Mammary epithelial cell (primary cell): Measurements from ENCODE around the gene GRID1.

Experiments
- CTCF ChIP-seq, 2 donors: IDR thresholded peaks in 1 of 2; conservative IDR thresholded peaks in 1 of 2; 2 replicates each; pipeline ENCODE4 v1.5.1; 2011 to 2012; ENCODE audit warnings: inconsistent platforms in 2 of 2, low read length in 2 of 2, mild to moderate bottlenecking in 2 of 2, control low read depth in 1 of 2, low read depth in 1 of 2; ENCODE audit not compliant: insufficient read depth in 1 of 2; ENCODE audit errors: extremely low read depth in 1 of 2
- EZH2 ChIP-seq: IDR thresholded peaks from 2 replicates; pipeline ENCODE4 v1.6.1; 2012; ENCODE audit warnings: low read length, inconsistent platforms, borderline replicate concordance

- TF ChIP-seq CTCF (conservative IDR thresholded peaks at IDR 0.05 in 1 of 2, IDR thresholded peaks at IDR 0.05 in 1 of 2; ENCODE audit: extremely low read depth in 1 of 2, insufficient read depth in 1 of 2, low read depth in 1 of 2, low read length in 2 of 2) (no peak), EZH2 (no peak)
Observed at GRCh38 chr10:85859859-85860258, 506.7 kb downstream of the GRID1 start.
